ENCODE measurements around the gene TWIST2.

Gene TWIST2

DNA sequence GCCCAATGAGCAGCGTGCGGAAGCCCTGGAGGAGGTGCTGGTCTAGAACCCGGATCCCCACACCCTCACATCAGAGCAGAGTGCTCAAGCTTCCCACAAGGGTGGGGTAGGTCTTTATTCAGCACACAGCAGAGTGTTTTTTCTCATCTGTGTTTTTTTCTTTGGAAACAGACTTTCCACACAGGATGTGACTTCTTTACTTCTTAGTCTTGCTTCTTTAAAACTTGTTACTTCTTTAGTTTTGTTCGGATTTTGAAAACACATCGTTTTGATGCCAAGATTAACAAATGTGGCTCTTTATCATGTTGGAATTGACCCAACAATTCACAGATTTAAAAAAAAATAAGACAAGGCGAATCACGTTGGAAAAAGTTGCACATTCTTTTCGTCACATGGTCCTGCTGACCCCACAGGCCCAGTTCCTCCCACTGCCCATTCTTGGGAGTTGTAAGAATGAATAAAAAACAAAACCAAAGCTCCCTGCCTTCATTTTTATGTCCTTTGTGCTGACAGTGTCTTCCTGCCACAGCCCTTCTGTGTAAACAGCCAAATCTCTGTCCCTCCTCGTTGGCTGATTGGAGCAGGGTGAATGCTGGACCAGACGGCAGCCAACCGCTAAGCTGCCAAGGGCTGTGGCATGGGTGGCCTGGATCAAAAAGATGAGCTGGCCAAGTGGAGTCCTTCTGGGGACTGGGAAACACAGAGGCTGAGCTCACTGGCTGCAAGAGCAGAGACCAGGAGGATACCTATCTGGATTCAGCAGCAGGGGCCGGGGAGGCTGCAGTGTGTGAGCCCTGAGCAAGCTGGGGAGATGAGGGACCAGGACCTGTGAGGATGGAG lies 81.6 kb downstream of the TWIST2 start:
- H3K4me1 ChIP-seq (ENCODE audit: control insufficient read depth, insufficient read depth, low read length) = no peaks in the 10 kb centered on the region
- H3K27ac ChIP-seq (ENCODE audit: low read depth, low read length) = no peak overlapping the region
- no peaks in the 10 kb centered on the region for H3K36me3 ChIP-seq (ENCODE audit: control insufficient read depth, insufficient read depth, low read length)

DNA sequence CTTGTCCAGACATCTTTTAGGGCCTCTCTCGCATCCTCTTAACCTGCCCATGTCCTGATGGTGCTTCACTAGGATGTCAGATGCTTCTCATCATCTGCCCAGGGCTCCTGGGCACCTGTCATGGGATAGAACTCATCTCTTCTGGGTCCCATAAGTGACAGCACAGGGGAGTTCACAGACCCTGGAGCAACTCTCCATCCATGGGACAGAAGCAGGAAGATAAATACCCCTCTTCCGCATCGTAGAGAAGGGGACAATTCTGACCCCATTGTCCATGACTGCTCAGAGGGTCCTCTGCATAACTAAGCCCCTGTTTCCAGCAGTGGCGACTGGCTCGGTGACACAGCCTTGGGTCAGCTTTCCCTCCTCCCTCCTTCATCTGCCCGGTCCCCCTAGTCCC lies 82.3 kb downstream of the TWIST2 start:
- no peaks in the 10 kb centered on the region for H3K4me1 ChIP-seq (ENCODE audit: control insufficient read depth, insufficient read depth, low read length)
- no peaks in the 10 kb centered on the region for H3K36me3 ChIP-seq (ENCODE audit: control insufficient read depth, insufficient read depth, low read length)
- no peaks in the 10 kb centered on the region for H3K9me3 ChIP-seq (ENCODE audit: control insufficient read depth, insufficient read depth, low read depth, low read length)
- H3K4me3 ChIP-seq (ENCODE audit: low read depth, low read length) = no peak overlapping the region
- H3K9ac ChIP-seq (ENCODE audit: low read length) = no peak overlapping the region
- 0 out of 2 replicates have a peak, but pooled peaks cover 4% of the 10 kb centered on the region for H3K27me3 ChIP-seq (ENCODE audit: control insufficient read depth, insufficient read depth, low read length)
- no peak overlapping the region for H3K27ac ChIP-seq (ENCODE audit: low read depth, low read length)

More for the DNA sequence above, 81.6 kb downstream of the TWIST2 start:
- Histone ChIP-seq H3K27me3 (ENCODE audit: control insufficient read depth, insufficient read depth, low read length) (0 out of 2 replicates have a peak, but pooled peaks cover 4% of the 10 kb centered on the region), H3K9me3 (ENCODE audit: control insufficient read depth, insufficient read depth, low read depth, low read length) (no peaks in the 10 kb centered on the region), H3K9ac (ENCODE audit: low read length) (no peak overlapping the region), H3K4me3 (ENCODE audit: low read depth, low read length) (no peak overlapping the region)

DNA sequence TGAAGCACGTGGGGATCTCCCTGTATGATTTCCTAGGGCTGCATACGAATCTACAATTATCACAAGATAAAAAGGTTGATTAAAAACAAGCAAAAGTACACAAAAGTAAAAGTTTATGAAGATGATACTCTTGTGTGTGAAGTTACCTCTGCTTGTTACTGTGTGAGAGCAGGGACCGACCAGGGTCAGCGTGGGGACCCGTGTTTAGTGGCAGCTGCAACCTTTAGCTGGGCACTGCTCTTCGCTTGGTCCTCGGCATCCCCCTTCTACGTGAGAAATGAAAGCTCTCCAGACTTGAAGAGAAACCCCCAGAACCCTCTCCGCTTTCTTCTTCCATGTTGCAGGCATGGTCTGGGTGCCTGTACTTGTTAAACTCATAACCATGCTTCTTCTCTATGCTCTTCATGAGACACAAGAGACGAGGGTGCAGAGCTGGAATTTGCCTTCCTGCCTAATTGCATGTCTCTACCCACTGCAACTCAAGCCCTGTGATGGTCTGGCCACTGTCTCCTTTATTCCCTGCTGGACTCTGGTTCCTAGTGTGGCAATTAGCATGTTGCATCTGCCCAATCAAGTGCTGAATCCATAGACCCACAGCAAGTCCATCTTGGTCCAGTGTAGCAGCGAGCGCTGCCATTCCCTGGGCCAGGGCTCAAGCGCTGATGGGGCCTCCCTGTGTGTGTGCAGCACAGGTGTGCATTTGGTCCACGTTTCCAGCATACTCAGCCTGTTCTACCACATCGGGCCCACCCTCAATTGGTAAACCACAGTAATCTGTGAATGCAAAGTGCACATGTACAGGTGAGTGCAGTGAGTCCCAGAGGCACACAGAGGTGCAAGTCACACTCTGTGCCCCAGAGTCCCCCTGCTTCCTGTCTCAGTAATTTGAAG lies 88.5 kb downstream of the TWIST2 start:
- Histone ChIP-seq H3K9me3 (ENCODE audit: control insufficient read depth, insufficient read depth, low read depth, low read length) (no peaks in the 10 kb centered on the region), H3K4me3 (ENCODE audit: low read depth, low read length) (no peak overlapping the region), H3K9ac (ENCODE audit: low read length) (no peak overlapping the region), H3K27me3 (ENCODE audit: control insufficient read depth, insufficient read depth, low read length) (no peaks in the 10 kb centered on the region), H3K27ac (ENCODE audit: low read depth, low read length) (no peak overlapping the region), H3K36me3 (ENCODE audit: control insufficient read depth, insufficient read depth, low read length) (no peaks in the 10 kb centered on the region), H3K4me1 (ENCODE audit: control insufficient read depth, insufficient read depth, low read length) (no peaks in the 10 kb centered on the region)

DNA sequence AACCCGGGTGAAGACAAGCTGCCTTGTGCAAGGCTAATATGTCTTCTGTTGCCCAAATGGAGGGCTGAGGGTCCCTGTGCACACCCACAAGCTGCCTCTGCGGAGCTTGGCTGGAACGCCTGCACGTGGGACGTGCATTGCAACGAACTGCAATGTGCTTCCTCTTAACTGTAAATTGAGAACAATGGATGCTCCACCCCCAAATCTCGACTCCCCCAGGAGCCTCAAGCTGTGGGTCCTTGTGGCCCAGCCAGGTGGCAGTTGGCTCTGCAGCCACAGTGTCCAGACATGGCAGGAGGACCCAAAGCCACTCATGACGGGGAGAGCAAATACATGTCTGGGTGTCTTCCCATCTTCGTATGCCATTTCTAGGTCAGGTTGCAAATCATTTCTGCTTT lies 90.1 kb downstream of the TWIST2 start:
- H3K27ac ChIP-seq (ENCODE audit: low read depth, low read length) = no peak overlapping the region
- H3K9me3 ChIP-seq (ENCODE audit: control insufficient read depth, insufficient read depth, low read depth, low read length) = no peaks in the 10 kb centered on the region
- H3K27me3 ChIP-seq (ENCODE audit: control insufficient read depth, insufficient read depth, low read length) = no peaks in the 10 kb centered on the region
- H3K36me3 ChIP-seq (ENCODE audit: control insufficient read depth, insufficient read depth, low read length) = no peaks in the 10 kb centered on the region
- no peaks in the 10 kb centered on the region for H3K4me1 ChIP-seq (ENCODE audit: control insufficient read depth, insufficient read depth, low read length)
- H3K9ac ChIP-seq (ENCODE audit: low read length) = no peak overlapping the region
- H3K4me3 ChIP-seq (ENCODE audit: low read depth, low read length) = no peak overlapping the region

DNA sequence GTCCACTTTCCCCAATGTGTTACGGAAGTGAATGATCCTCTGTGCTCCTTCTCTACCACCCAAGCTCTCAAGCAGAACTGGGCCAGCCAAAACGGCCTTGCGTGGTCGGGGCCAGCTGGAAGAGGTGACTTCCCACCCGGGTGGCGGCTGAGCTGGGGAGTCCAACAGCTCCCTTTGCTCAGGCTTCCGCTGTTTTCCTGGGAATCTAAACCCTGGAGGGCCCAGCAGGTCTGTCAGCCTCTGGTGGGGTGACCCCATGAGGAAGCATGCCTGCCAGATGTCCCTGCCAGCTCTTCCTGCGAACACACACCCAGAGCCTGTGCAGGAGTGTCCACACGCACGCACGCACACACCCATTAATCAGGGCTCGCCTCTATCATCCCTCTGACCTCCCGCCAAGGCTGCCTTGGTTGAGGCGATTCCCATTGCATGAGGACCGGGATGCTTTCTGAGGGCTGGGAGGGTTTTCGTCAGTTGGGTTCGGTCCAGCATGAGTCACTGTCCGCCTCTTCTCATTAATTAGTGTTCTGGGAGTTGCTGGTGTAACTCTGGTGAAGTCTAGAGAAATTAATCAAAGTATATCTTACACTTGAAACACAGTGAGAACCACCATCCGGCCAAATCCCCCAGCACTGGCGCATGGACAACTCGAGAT lies 90.6 kb downstream of the TWIST2 start:
- Histone ChIP-seq H3K27me3 (ENCODE audit: control insufficient read depth, insufficient read depth, low read length) (no peaks in the 10 kb centered on the region), H3K9ac (ENCODE audit: low read length) (no peak overlapping the region), H3K4me1 (ENCODE audit: control insufficient read depth, insufficient read depth, low read length) (no peaks in the 10 kb centered on the region), H3K9me3 (ENCODE audit: control insufficient read depth, insufficient read depth, low read depth, low read length) (no peaks in the 10 kb centered on the region), H3K4me3 (ENCODE audit: low read depth, low read length) (no peak overlapping the region), H3K27ac (ENCODE audit: low read depth, low read length) (no peak overlapping the region), H3K36me3 (ENCODE audit: control insufficient read depth, insufficient read depth, low read length) (no peaks in the 10 kb centered on the region)

DNA sequence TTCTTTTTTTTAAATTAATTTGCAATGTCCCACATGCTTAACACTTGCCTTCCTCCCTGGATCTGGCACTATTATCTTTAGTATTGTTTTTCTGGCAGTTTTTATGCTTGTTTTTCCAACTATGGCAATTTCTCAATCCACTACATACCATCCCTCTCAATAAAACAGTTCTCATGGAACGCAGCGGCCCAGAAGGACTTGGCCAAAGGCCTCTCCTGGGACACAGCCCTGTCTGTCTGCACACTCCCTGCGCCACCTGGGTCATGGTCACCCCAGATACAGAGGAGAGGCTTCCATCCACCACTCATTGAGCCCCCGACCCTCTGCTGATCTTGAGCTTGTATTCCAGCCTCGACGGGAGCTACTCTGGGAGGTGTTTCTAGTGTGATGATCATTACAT lies 91.2 kb downstream of the TWIST2 start:
- Histone ChIP-seq H3K27me3 (ENCODE audit: control insufficient read depth, insufficient read depth, low read length) (no peaks in the 10 kb centered on the region), H3K4me1 (ENCODE audit: control insufficient read depth, insufficient read depth, low read length) (no peaks in the 10 kb centered on the region), H3K36me3 (ENCODE audit: control insufficient read depth, insufficient read depth, low read length) (no peaks in the 10 kb centered on the region), H3K9me3 (ENCODE audit: control insufficient read depth, insufficient read depth, low read depth, low read length) (no peaks in the 10 kb centered on the region), H3K9ac (ENCODE audit: low read length) (no peak overlapping the region), H3K27ac (ENCODE audit: low read depth, low read length) (no peak overlapping the region), H3K4me3 (ENCODE audit: low read depth, low read length) (no peak overlapping the region)

DNA sequence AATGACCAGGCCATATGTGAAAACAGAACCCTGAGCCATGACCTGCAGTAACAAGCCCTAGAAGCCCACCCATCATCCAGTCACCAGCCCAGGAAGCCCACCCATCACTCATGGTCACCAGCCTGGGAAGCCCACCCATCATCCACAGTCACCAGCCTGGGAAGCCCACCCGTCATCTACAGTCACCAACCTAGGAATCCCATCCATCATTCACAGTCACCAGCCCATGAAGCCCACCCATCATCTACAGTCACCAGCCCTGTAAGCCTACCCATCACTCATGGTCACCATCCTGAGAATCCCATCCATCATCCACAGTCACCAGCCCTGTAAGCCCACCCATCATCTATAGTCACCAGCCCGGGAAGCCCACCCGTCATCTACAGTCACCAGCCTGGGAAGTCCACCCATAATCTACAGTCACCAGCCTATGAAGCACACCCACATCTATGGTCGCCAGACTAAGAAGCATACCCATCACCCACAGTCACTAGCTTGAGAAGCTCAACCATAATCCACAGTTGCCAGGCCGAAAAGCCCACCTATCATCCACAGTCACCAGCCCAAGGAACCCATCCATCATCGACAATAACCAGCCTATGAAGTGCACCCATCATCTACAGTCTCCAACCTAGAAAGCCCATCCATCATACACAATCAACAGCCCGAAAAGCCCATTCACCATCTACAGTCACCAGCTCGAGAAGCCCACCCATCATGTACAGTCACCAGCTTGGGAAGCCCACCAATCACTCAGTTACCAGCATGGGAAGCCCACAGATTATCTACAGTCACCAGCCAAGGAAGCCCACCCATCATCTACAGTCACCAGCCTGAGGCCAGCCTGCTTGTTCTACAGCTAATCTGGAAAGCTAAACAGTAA lies 91.9 kb downstream of the TWIST2 start:
- Histone ChIP-seq H3K36me3 (ENCODE audit: control insufficient read depth, insufficient read depth, low read length) (no peaks in the 10 kb centered on the region), H3K4me1 (ENCODE audit: control insufficient read depth, insufficient read depth, low read length) (no peaks in the 10 kb centered on the region), H3K27me3 (ENCODE audit: control insufficient read depth, insufficient read depth, low read length) (no peaks in the 10 kb centered on the region), H3K27ac (ENCODE audit: low read depth, low read length) (no peak overlapping the region), H3K9ac (ENCODE audit: low read length) (no peak overlapping the region), H3K9me3 (ENCODE audit: control insufficient read depth, insufficient read depth, low read depth, low read length) (no peaks in the 10 kb centered on the region), H3K4me3 (ENCODE audit: low read depth, low read length) (no peak overlapping the region)

DNA sequence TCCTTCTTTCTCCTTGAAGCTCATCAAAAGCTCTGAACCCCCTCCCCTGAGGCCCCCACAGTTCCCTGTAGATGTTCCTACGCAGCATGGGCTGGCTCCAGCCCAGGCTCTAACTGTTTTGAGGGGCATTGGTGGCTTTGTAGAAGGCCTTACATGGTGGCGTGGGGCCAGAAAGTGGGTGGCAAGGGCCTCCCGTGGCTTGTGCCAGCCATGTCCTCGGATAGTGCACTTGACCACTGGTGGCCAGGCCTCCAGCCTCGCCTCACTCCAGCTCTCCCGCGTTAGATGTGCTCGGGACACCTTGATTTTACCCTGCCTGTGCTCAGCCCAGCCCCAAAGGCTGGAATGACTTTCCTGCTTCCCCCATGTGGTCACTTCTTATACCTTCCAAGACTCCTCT lies 92.9 kb downstream of the TWIST2 start:
- Histone ChIP-seq H3K9me3 (ENCODE audit: control insufficient read depth, insufficient read depth, low read depth, low read length) (no peaks in the 10 kb centered on the region), H3K4me1 (ENCODE audit: control insufficient read depth, insufficient read depth, low read length) (no peaks in the 10 kb centered on the region), H3K27me3 (ENCODE audit: control insufficient read depth, insufficient read depth, low read length) (no peaks in the 10 kb centered on the region), H3K36me3 (ENCODE audit: control insufficient read depth, insufficient read depth, low read length) (no peaks in the 10 kb centered on the region), H3K9ac (ENCODE audit: low read length) (no peak overlapping the region), H3K27ac (ENCODE audit: low read depth, low read length) (no peak overlapping the region), H3K4me3 (ENCODE audit: low read depth, low read length) (no peak overlapping the region)

DNA sequence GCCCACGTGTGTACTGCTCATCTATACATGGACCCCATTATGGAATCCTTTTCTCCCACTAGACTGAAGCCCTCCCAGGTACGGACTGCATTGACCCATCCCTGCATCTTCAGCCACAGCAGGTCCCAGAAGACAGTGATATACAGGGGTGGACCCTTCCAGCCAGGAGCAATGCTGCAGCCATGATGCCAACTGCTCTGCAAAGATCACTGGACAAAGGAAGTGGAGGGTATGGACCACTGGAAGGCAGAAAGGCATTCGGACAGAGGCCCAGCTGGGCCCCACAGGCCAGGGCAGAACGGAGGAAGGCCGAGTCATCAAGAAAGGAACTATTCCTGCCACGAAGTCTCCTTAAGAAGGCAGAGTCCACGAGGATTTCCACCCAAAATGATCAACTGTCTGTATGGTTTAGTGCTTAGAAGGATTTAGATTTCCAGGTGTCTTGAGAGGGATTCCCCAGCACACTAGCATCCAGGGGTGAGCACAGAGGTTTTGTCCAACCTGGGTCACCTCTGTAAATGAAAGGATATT lies 93.4 kb downstream of the TWIST2 start:
- Histone ChIP-seq H3K4me3 (ENCODE audit: low read depth, low read length) (no peak overlapping the region), H3K9ac (ENCODE audit: low read length) (no peak overlapping the region), H3K27me3 (ENCODE audit: control insufficient read depth, insufficient read depth, low read length) (no peaks in the 10 kb centered on the region), H3K36me3 (ENCODE audit: control insufficient read depth, insufficient read depth, low read length) (no peaks in the 10 kb centered on the region), H3K27ac (ENCODE audit: low read depth, low read length) (no peak overlapping the region), H3K9me3 (ENCODE audit: control insufficient read depth, insufficient read depth, low read depth, low read length) (no peaks in the 10 kb centered on the region), H3K4me1 (ENCODE audit: control insufficient read depth, insufficient read depth, low read length) (no peaks in the 10 kb centered on the region)

DNA sequence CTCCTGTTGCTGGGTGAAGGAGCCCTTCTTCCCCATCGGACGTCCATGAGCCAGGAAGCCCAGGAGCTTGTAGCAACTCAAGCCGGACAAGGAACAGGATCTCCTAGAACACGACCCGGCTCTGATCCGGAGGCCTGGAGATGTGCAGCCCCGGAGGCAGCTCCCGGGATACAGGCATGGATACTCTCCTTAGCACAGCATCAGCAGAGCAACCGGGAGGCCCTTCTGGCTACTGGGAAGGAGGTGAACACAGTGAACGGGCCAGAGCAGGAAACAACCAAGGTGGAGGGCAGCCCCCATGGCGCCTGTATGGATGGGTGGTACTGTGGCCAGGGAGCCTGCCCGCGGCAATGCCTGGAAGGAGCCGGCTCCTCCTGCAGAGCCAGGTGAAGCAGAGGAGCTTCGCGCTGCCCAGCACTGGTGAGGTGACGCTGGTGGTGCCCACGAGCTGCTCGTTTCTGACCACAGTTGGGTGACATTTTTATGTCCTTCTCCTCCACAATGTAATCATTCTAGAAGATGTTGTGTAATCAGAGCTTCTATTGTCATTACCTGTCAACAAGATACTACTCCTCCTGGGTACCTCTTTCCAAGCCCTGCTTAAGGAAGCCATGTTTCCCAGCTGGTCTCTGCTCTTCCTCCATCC lies 94.3 kb downstream of the TWIST2 start:
- Histone ChIP-seq H3K9ac (ENCODE audit: low read length) (no peak overlapping the region), H3K36me3 (ENCODE audit: control insufficient read depth, insufficient read depth, low read length) (no peaks in the 10 kb centered on the region), H3K9me3 (ENCODE audit: control insufficient read depth, insufficient read depth, low read depth, low read length) (no peaks in the 10 kb centered on the region), H3K4me1 (ENCODE audit: control insufficient read depth, insufficient read depth, low read length) (no peaks in the 10 kb centered on the region), H3K27me3 (ENCODE audit: control insufficient read depth, insufficient read depth, low read length) (no peaks in the 10 kb centered on the region), H3K4me3 (ENCODE audit: low read depth, low read length) (no peak overlapping the region), H3K27ac (ENCODE audit: low read depth, low read length) (no peak overlapping the region)

Data from HUES6 (cell line).